PFSK-1 (cell line): Measurements from ENCODE around the gene SLC4A3.

Source experiments
- FOXP2 ChIP-seq: optimal IDR thresholded peaks from 2 replicates; pipeline ENCODE3; 2011; ENCODE audit warnings: borderline replicate concordance, control low read depth, inconsistent platforms; ENCODE audit not compliant: insufficient read depth; ENCODE audit errors: extremely low read length, extremely low read depth
- POLR2AphosphoS5 ChIP-seq: IDR thresholded peaks from 2 replicates; pipeline ENCODE4 v1.6.1; 2012; ENCODE audit warnings: low read depth, mild to moderate bottlenecking, control low read depth, low read length, moderate library complexity
- REST ChIP-seq, 2 experiments: IDR thresholded peaks; 2 replicates each; pipeline versions ENCODE4 v1.6.1 to v1.8.0; 2011 to 2012; ENCODE audit warnings: low read depth in 2 of 2, low read length in 2 of 2, control low read depth in 1 of 2, inconsistent platforms in 1 of 2, mild to moderate bottlenecking in 1 of 2, moderate library complexity in 1 of 2; ENCODE audit not compliant: insufficient read depth in 1 of 2
- SIN3A ChIP-seq: IDR thresholded peaks from 2 replicates; pipeline ENCODE4 v1.6.1; 2012; ENCODE audit warnings: mild to moderate bottlenecking, low read length, moderate library complexity, borderline replicate concordance; ENCODE audit not compliant: insufficient read depth
- TAF1 ChIP-seq: IDR thresholded peaks from 2 replicates; pipeline ENCODE4 v1.6.1; 2012; ENCODE audit warnings: low read length, control low read depth, borderline replicate concordance; ENCODE audit not compliant: insufficient read depth

The SLC4A3 gene

GRCh38 chr2:219634171-219634940 is 6.9 kb downstream of the SLC4A3 start:
- TF ChIP-seq REST (IDR thresholded peaks at IDR 0.05; ENCODE audit: insufficient read depth in 1 of 2, low read depth in 2 of 2, low read length in 2 of 2): no peak

GRCh38 chr2:219634951-219635751 is 7.7 kb downstream of the SLC4A3 start:
- TF ChIP-seq SIN3A (no peak), POLR2AphosphoS5 (no peak), FOXP2 (no peak), REST (IDR thresholded peaks at IDR 0.05; ENCODE audit: insufficient read depth in 1 of 2, low read depth in 2 of 2, low read length in 2 of 2) (no peak), TAF1 (no peak)

GRCh38 chr2:219636144-219636915 is 8.9 kb downstream of the SLC4A3 start:
- TF ChIP-seq REST (IDR thresholded peaks at IDR 0.05; ENCODE audit: insufficient read depth in 1 of 2, low read depth in 2 of 2, low read length in 2 of 2): no peak
- TF ChIP-seq FOXP2: no peak
- no peak for TF ChIP-seq SIN3A
- no peak for TF ChIP-seq POLR2AphosphoS5
- no peak for TF ChIP-seq TAF1

GRCh38 chr2:219636941-219637841 is 9.8 kb downstream of the SLC4A3 start:
- TF ChIP-seq REST (IDR thresholded peaks at IDR 0.05; ENCODE audit: insufficient read depth in 1 of 2, low read depth in 2 of 2, low read length in 2 of 2) (no peak), FOXP2 (no peak), POLR2AphosphoS5 (no peak), SIN3A (no peak), TAF1 (no peak)
